GM18907 (cell line): ENCODE results near the gene EYS.
"Not testable (repeated sequence)": the region's sequence is repeated elsewhere in the genome, so short reads cannot be mapped to it uniquely, and the experiment has no call there.

Experiments used
- ATAC-seq: cut with Tn5 transposase; IDR thresholded peaks from one replicate; pipeline ENCODE4 v1.9.1; 2021; ENCODE audit warnings: mild to moderate bottlenecking, moderate library complexity; ENCODE audit not compliant: unreplicated experiment

EYS gene

GRCh38 chr6:63883597-63883996 is 1823.4 kb downstream of the EYS start:
- peak; percentile 73 for ATAC-seq

- ATAC-seq = no peak
These were observed 1824.8 kb downstream of the EYS start for GRCh38 chr6:63882208-63882607.

- no peak for ATAC-seq
These were observed 1825.2 kb downstream of the EYS start for GRCh38 chr6:63881791-63882190.

- ATAC-seq = no peak
These were observed 1834.8 kb downstream of the EYS start for GRCh38 chr6:63872233-63872632.

GRCh38 chr6:63868351-63868750 is 1838.7 kb downstream of the EYS start:
- no peak for ATAC-seq

- no peak for ATAC-seq
These were observed 1842.2 kb downstream of the EYS start for GRCh38 chr6:63864671-63865318.

GRCh38 chr6:63864061-63864460 is 1843.0 kb downstream of the EYS start:
- no peak for ATAC-seq

GRCh38 chr6:63862486-63863198 is 1844.4 kb downstream of the EYS start:
- no peak for ATAC-seq

GRCh38 chr6:63859528-63859927 is 1847.5 kb downstream of the EYS start:
- no peak for ATAC-seq

- ATAC-seq = no peak
These were observed 1848.3 kb downstream of the EYS start for GRCh38 chr6:63858691-63859090.

- no peak for ATAC-seq
These were observed 1850.8 kb downstream of the EYS start for GRCh38 chr6:63856271-63856670.

GRCh38 chr6:63844287-63844686 is 1862.7 kb downstream of the EYS start:
- no peak for ATAC-seq

- no peak for ATAC-seq
These were observed 1867.5 kb downstream of the EYS start for GRCh38 chr6:63839485-63839884.

GRCh38 chr6:63828678-63829077 is 1878.3 kb downstream of the EYS start:
- not testable (repeated sequence) for ATAC-seq

GRCh38 chr6:63824722-63825121 is 1882.3 kb downstream of the EYS start:
- no peak for ATAC-seq

GRCh38 chr6:63821442-63821841 is 1885.6 kb downstream of the EYS start:
- ATAC-seq = no peak

- no peak for ATAC-seq
These were observed 1887.2 kb downstream of the EYS start for GRCh38 chr6:63819831-63820230.

GRCh38 chr6:63817492-63818050 is 1889.5 kb downstream of the EYS start:
- no peak for ATAC-seq

- no peak for ATAC-seq
These were observed 1890.0 kb downstream of the EYS start for GRCh38 chr6:63816982-63817436.

- no peak for ATAC-seq
These were observed 1890.5 kb downstream of the EYS start for GRCh38 chr6:63816401-63816981.

GRCh38 chr6:63814459-63814858 is 1892.6 kb downstream of the EYS start:
- no peak for ATAC-seq
